A549 (cell line): ENCODE results near the gene KCNIP2. TPM values are rescaled to one million over a fixed set of nuclear protein-coding genes. Genes with fewer than 3 reads are reported as not detected.

ENCODE experiments used
- ATAC-seq, 2 experiments: fragments of 200-7000 bp in 1 of 2; fragments of >200 bp in 1 of 2; cut with Nextera tagmentation in 1 of 2; cut with Tn5 transposase in 1 of 2; 3 replicates each; pipeline versions ENCODE4 v1.8.0 to v1.9.1; 2018 to 2020; ENCODE audit warnings: mild to moderate bottlenecking in 1 of 2, moderate library complexity in 1 of 2
- CTCF ChIA-PET: fragments of 300-600 bp; sonication (Branson Sonifier 250); formaldehyde crosslinking; extraction: SDS; loops from one replicate; lab custom pipeline; 2021; ENCODE audit warnings: antibody characterized with exemption, inconsistent platforms; lab: Yijun Ruan, JAX
- POLR2A ChIA-PET: fragments of 350-600 bp; formaldehyde crosslinking; extraction: SDS; loops from one replicate; lab custom pipeline; 2021; ENCODE audit warnings: antibody characterized with exemption, inconsistent platforms; lab: Yijun Ruan, JAX
- DNase-seq, 2 experiments: peaks; one replicate each; pipeline versions ENCODE4 v3.0.0 to v3.0.0-alpha.2; 2011 to 2016; ENCODE audit warnings: low read depth in 1 of 2, low spot score in 1 of 2
- FAIRE-seq: peaks from 2 replicates; lab custom pipeline; 2011; peaks lifted over from hg19 to GRCh38; lab: Jason Lieb, UNC
- H3K27ac ChIP-seq, 2 experiments: fragments of >200 bp; sonication (Bioruptor Twin); formaldehyde crosslinking; 3 replicates each; pipeline ENCODE4 v1.5.1; 2016 to 2017
- H3K4me1 ChIP-seq: fragments of >200 bp; sonication (Bioruptor Twin); formaldehyde crosslinking; 3 replicates; pipeline ENCODE4 v1.6.1; 2016
- H3K4me2 ChIP-seq: fragments of >200 bp; sonication (Bioruptor Twin); formaldehyde crosslinking; 3 replicates; pipeline ENCODE4 v1.6.1; 2016
- H3K4me3 ChIP-seq: fragments of >200 bp; sonication (Bioruptor Twin); formaldehyde crosslinking; 3 replicates; pipeline ENCODE4 v1.5.1; 2016
- H3K9me3 ChIP-seq: fragments of >200 bp; sonication (Bioruptor Twin); formaldehyde crosslinking; 3 replicates; pipeline ENCODE4 v1.6.1; 2016
- ATOH8 ChIP-seq: fragments of 250-450 bp; sonication (Bioruptor Pico); IDR thresholded peaks from 2 replicates; pipeline ENCODE4 v1.5.0; 2020; ENCODE audit warnings: low read depth, mild to moderate bottlenecking, moderate library complexity
- CTCF ChIP-seq: fragments of >200 bp; sonication (Bioruptor Twin); formaldehyde crosslinking; IDR thresholded peaks from 3 replicates; pipeline ENCODE4 v1.5.1; 2016
- EHMT2 ChIP-seq: fragments of 200-600 bp; sonication (generic); IDR thresholded peaks from 2 replicates; pipeline ENCODE4 v1.6.1; 2016; ENCODE audit warnings: antibody characterized with exemption, low read depth, mild to moderate bottlenecking, moderate library complexity
- ELK1 ChIP-seq: fragments of 150-350 bp; IDR thresholded peaks from 2 replicates; pipeline ENCODE4 v1.6.1; 2014; ENCODE audit warnings: low read depth, mild to moderate bottlenecking, low read length
- EP300 ChIP-seq, 2 experiments: fragments of >200 bp; sonication (Bioruptor Twin); formaldehyde crosslinking; IDR thresholded peaks; 2 replicates in 1 of 2; 3 replicates in 1 of 2; pipeline ENCODE4 v1.6.1; 2016 to 2017
- ESRRA ChIP-seq: fragments of 150-350 bp; IDR thresholded peaks from 2 replicates; pipeline ENCODE4 v1.6.1; 2014; ENCODE audit warnings: mild to moderate bottlenecking, low read length, borderline replicate concordance
- FOSL2 ChIP-seq, 2 experiments: fragments of 450-650 bp in 1 of 2; fragments of >200 bp in 1 of 2; sonication (Bioruptor Twin) in 1 of 2; formaldehyde crosslinking; IDR thresholded peaks; 2 replicates each; pipeline versions ENCODE4 v1.5.0 to v1.6.1; 2016 to 2020; ENCODE audit warnings: mild to moderate bottlenecking in 1 of 2, moderate library complexity in 1 of 2
- GATA3 ChIP-seq: IDR thresholded peaks from 2 replicates; pipeline ENCODE4 v1.6.1; 2012; ENCODE audit warnings: borderline replicate concordance
- HES2 ChIP-seq: fragments of >200 bp; sonication (Bioruptor Twin); formaldehyde crosslinking; IDR thresholded peaks from 2 replicates; pipeline ENCODE4 v1.6.1; 2016
- HMGXB4 ChIP-seq: fragments of 250-450 bp; sonication (Bioruptor Pico); IDR thresholded peaks from 2 replicates; pipeline ENCODE4 v1.5.0; 2021; ENCODE audit warnings: mild to moderate bottlenecking, moderate library complexity, borderline replicate concordance
- KDM5A ChIP-seq: fragments of 200-600 bp; sonication (generic); IDR thresholded peaks from 2 replicates; pipeline ENCODE4 v1.6.1; 2016; ENCODE audit warnings: antibody characterized with exemption, mild to moderate bottlenecking
- MAFK ChIP-seq: fragments of 450-650 bp; IDR thresholded peaks from 2 replicates; pipeline ENCODE4 v1.6.1; 2014; ENCODE audit not compliant: partially characterized antibody
- NPAS2 ChIP-seq: fragments of 250-450 bp; sonication (Bioruptor Pico); IDR thresholded peaks from 2 replicates; pipeline ENCODE4 v1.8.0; 2022; ENCODE audit warnings: mild to moderate bottlenecking, moderate library complexity, borderline replicate concordance
- NR3C1 ChIP-seq: fragments of >200 bp; sonication (Bioruptor Twin); formaldehyde crosslinking; IDR thresholded peaks from 3 replicates; pipeline ENCODE4 v1.6.1; 2017
- POLR2A ChIP-seq: IDR thresholded peaks from 2 replicates; pipeline ENCODE4 v1.6.1; 2012; ENCODE audit warnings: mild to moderate bottlenecking, low read length
- RAD21 ChIP-seq, 2 experiments: fragments of >200 bp in 1 of 2; sonication (Bioruptor Twin) in 1 of 2; formaldehyde crosslinking in 1 of 2; IDR thresholded peaks in 1 of 2; conservative IDR thresholded peaks in 1 of 2; 2 replicates in 1 of 2; 3 replicates in 1 of 2; pipeline ENCODE4 v1.6.1; 2012 to 2018; ENCODE audit warnings: inconsistent platforms in 1 of 2
- SMC3 ChIP-seq: fragments of >200 bp; sonication (Bioruptor Twin); formaldehyde crosslinking; IDR thresholded peaks from 3 replicates; pipeline ENCODE4 v1.6.1; 2018; ENCODE audit warnings: inconsistent platforms
- SREBF2 ChIP-seq: fragments of 450-650 bp; IDR thresholded peaks from 2 replicates; pipeline ENCODE4 v1.6.1; 2014; ENCODE audit warnings: mild to moderate bottlenecking, moderate library complexity
- ZFP36 ChIP-seq: fragments of 450-650 bp; IDR thresholded peaks from 2 replicates; pipeline ENCODE4 v1.6.1; 2014; ENCODE audit warnings: borderline replicate concordance; ENCODE audit not compliant: partially characterized antibody
- WGBS: methylation state at CpG from one replicate; pipeline ENCODE4 v1.1.6; 2017; ENCODE audit errors: missing lambda C conversion rate; 5-methylcytosine and 5-hydroxymethylcytosine counted together
- polyA plus RNA-seq, 4 experiments: library from polyadenylated mRNA; depleted of rRNA in 3 of 4; stranded (reverse); fragments of >200 nt; fragmentation: RNase III in 1 of 4; extraction: RNeasy Plus Mini Kit Qiagen cat#74134 plus additional on column Dnase treatment in 1 of 4; gene quantifications; 2 replicates in 3 of 4; 3 replicates in 1 of 4; pipeline ENCODE4 v1.2.3, GENCODE V29; 2011 to 2017

KCNIP2 gene
- polyA plus RNA-seq, 2 of the 4 experiments (the other 2 are of a cell fraction) = 0.88 to 1.3 TPM

GRCh38 chr10:101859530-101859929 lies 15.9 kb upstream of the KCNIP2 start:
- no peak for DNase-seq

More at GRCh38 chr10:101859530-101859929, 15.9 kb upstream of the KCNIP2 start:
- POLR2A ChIA-PET = no interaction called here
- Histone ChIP-seq H3K9me3 (peaks cover 16% of the 10 kb centered on the region), H3K4me1 (peaks cover 10% of the 10 kb centered on the region; the same call in 2 of the 3 replicates), H3K27ac (no peak overlapping the region), H3K4me3 (no peak overlapping the region), H3K4me2 (no peak overlapping the region)
- TF ChIP-seq SMC3 (no peak), EHMT2 (no peak), EP300 (IDR thresholded peaks at IDR 0.05) (no peak), ESRRA (no peak), HMGXB4 (CRISPR knock-in tag) (no peak), MAFK (no peak), SREBF2 (no peak), FOSL2 (IDR thresholded peaks at IDR 0.05) (no peak), FOSL2 (CRISPR knock-in tag; IDR thresholded peaks at IDR 0.05) (no peak), RAD21 (conservative IDR thresholded peaks at IDR 0.05 in 1 of 2, IDR thresholded peaks at IDR 0.05 in 1 of 2) (no peak), ZFP36 (no peak), KDM5A (no peak), POLR2A (no peak), ELK1 (no peak), HES2 (no peak), ATOH8 (CRISPR knock-in tag) (no peak), NR3C1 (no peak), CTCF (no peak), NPAS2 (CRISPR knock-in tag) (no peak), GATA3 (no peak)
- WGBS = 94% methylated on average over 2 of the region's 2 CpGs
- CTCF ChIA-PET = interaction anchor here (1.1 to 8.4 kb wide), 9 partner anchors 9 to 151 kb away, joined by 3 to 71 read pairs (median 7); partner anchors contain the start of gene KCNIP2
- no peak for ATAC-seq
- FAIRE-seq = no peak
